Measurements from ENCODE around the gene HSPD1. TPM values are rescaled to one million over a fixed set of nuclear protein-coding genes. Genes with fewer than 3 reads are reported as not detected.

The HSPD1 gene
- total RNA-seq: 148 and 205 TPM in 2 replicates

GRCh38 chr2:197499594-197500502 lies at the start of gene HSPD1, which contains the start of gene HSPE1:
TSS of gene HSPD1 (minus strand) at chr2:197499840. CDS start at chr2:197498848, 992 bp downstream.
TSS of gene HSPE1 (plus strand) at chr2:197500379. CDS start at chr2:197500437, 58 bp downstream.

DNA sequence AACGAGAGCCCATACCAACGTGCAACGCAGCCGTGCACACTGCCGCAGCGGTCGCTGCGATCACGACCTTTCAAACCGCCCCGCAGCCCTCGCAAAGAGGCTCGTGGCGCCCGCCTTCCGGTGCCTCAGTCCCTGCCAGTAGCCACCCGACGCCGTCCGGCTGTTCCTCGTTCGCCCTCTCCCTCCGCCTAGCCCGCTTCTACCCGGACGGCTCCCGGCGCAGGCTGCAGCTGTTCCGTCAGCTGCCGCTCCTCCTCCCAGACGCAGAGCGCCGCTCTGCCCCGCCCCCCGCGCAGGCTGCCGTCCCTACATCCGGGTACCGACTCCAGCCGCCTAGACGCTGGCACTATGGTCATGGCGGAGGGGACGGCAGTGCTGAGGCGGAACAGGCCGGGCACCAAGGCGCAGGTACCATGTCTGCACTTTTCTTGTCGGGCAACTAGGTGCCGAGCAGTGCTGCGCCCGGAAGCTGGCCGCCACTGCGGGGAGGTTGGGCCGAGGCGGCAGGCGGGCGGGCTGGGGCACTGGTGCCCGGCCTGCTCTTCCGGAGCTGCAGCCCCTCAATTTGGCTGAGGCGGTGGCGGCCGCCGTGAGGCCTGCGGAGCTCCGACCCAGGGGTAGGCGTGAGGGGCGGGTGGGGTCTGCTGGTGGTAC lies 16.2 kb upstream of the HSPD1 start, which contains the start of gene MOB4:
MOB4 (plus strand) TSS at position 328 of the 654 bp plus-strand sequence; CDS start at position 349, 21 bp downstream.

GRCh38 chr2:197453123-197453913 lies 46.3 kb downstream of the HSPD1 start, which contains the start of gene COQ10B:
TSS of gene COQ10B (plus strand) at chr2:197453552. CDS start at chr2:197453561, 9 bp downstream.

Small RNA genes within 50 kb of the gene (small RNA-seq; reads per million reads assigned to genes)
- gene AC020550.1 (not detected), gene RNU6-1029P (not detected)

Other genes with a start within 250 kb of the HSPD1 start
- 5.9 and 39.5 TPM in 2 replicates for gene ANKRD44, start 189.1 kb downstream of the HSPD1 start, total RNA-seq
- gene SF3B1, start 64.8 kb downstream of the HSPD1 start, total RNA-seq: 209 and 271 TPM in 2 replicates
- gene COQ10B, start 46.3 kb downstream of the HSPD1 start, total RNA-seq: 25.8 and 28.9 TPM in 2 replicates
- gene HSPE1, start 539 bp upstream of the HSPD1 start, total RNA-seq: 61.1 and 82.3 TPM in 2 replicates
- gene MOB4, start 16.2 kb upstream of the HSPD1 start, total RNA-seq: 33.3 and 48.6 TPM in 2 replicates
- 5.9 and 9.1 TPM in 2 replicates for gene RFTN2, start 175.7 kb upstream of the HSPD1 start, total RNA-seq
- 7.5 and 7.8 TPM in 2 replicates for gene MARS2, start 205.5 kb upstream of the HSPD1 start, total RNA-seq

Data from vein endothelial cell (primary cell).